Loucy (cell line): ENCODE measurements around the gene SPOCK1.

Source experiments
- H2AFZ ChIP-seq: fragments of 200-600 bp; sonication (generic); 2 replicates; pipeline ENCODE4 v1.6.0; 2016; ENCODE audit warnings: antibody characterized with exemption, mild to moderate bottlenecking, low read length, moderate library complexity
- H3F3A ChIP-seq: fragments of 200-600 bp; 2 replicates; pipeline ENCODE4 v1.6.0; 2016; ENCODE audit warnings: antibody characterized with exemption, low read depth, mild to moderate bottlenecking
- H3K27me3 ChIP-seq: fragments of 200-600 bp; sonication (generic); 2 replicates; pipeline ENCODE4 v1.6.1; 2014; ENCODE audit warnings: low read length, mild to moderate bottlenecking; ENCODE audit not compliant: insufficient read depth, poor library complexity, severe bottlenecking
- H3K36me3 ChIP-seq: fragments of 200-600 bp; sonication (generic); 2 replicates; pipeline ENCODE4 v1.6.1; 2016; ENCODE audit warnings: low read length; ENCODE audit not compliant: insufficient read depth
- H3K4me1 ChIP-seq: fragments of 200-600 bp; sonication (generic); 2 replicates; pipeline ENCODE4 v1.5.1; 2014; ENCODE audit warnings: low read length, mild to moderate bottlenecking; ENCODE audit not compliant: insufficient read depth, poor library complexity, severe bottlenecking
- H3K4me2 ChIP-seq: fragments of 200-600 bp; sonication (generic); 2 replicates; pipeline ENCODE4 v1.6.0; 2014; ENCODE audit warnings: antibody characterized with exemption, low read length, low read depth, mild to moderate bottlenecking; ENCODE audit not compliant: poor library complexity, severe bottlenecking
- H3K4me3 ChIP-seq: fragments of 200-600 bp; sonication (generic); 2 replicates; pipeline ENCODE4 v1.5.1; 2014; ENCODE audit warnings: low read length, mild to moderate bottlenecking, mixed read lengths; ENCODE audit not compliant: poor library complexity, severe bottlenecking
- H3K79me2 ChIP-seq: fragments of 200-600 bp; sonication (generic); 2 replicates; pipeline ENCODE4 v1.6.1; 2014; ENCODE audit warnings: low read length; ENCODE audit not compliant: insufficient read depth
- H3K9ac ChIP-seq: fragments of 200-600 bp; sonication (generic); 2 replicates; pipeline ENCODE4 v1.6.0; 2014; ENCODE audit warnings: mild to moderate bottlenecking, low read depth, low read length, moderate library complexity; ENCODE audit not compliant: poor library complexity, severe bottlenecking
- H3K9me2 ChIP-seq: fragments of 200-600 bp; sonication (generic); replicated peaks from 2 replicates; pipeline ENCODE4 v1.6.1; 2016; ENCODE audit warnings: low read depth, low read length, mixed read lengths
- H3K9me3 ChIP-seq: fragments of 200-600 bp; sonication (generic); 2 replicates; pipeline ENCODE4 v1.6.1; 2014; ENCODE audit warnings: mild to moderate bottlenecking, antibody characterized with exemption, low read length, low read depth; ENCODE audit not compliant: insufficient read depth
- H4K20me1 ChIP-seq: fragments of 200-600 bp; sonication (generic); 2 replicates; pipeline ENCODE4 v1.6.0; 2014; ENCODE audit warnings: antibody characterized with exemption, low read length, mild to moderate bottlenecking; ENCODE audit not compliant: insufficient read depth, poor library complexity, severe bottlenecking
- EZH2phosphoT487 ChIP-seq: fragments of 200-600 bp; IDR thresholded peaks from 2 replicates; pipeline ENCODE4 v1.6.1; 2018; ENCODE audit warnings: antibody characterized with exemption, mild to moderate bottlenecking, moderate library complexity, borderline replicate concordance
- TF ChIP-seq, protein P1 (sequence below): fragments of 200-600 bp; sonication (generic); conservative IDR thresholded peaks from 2 replicates; pipeline ENCODE4 v1.5.1; 2014; ENCODE audit warnings: mild to moderate bottlenecking, antibody characterized with exemption, low read length

The SPOCK1 gene

DNA sequence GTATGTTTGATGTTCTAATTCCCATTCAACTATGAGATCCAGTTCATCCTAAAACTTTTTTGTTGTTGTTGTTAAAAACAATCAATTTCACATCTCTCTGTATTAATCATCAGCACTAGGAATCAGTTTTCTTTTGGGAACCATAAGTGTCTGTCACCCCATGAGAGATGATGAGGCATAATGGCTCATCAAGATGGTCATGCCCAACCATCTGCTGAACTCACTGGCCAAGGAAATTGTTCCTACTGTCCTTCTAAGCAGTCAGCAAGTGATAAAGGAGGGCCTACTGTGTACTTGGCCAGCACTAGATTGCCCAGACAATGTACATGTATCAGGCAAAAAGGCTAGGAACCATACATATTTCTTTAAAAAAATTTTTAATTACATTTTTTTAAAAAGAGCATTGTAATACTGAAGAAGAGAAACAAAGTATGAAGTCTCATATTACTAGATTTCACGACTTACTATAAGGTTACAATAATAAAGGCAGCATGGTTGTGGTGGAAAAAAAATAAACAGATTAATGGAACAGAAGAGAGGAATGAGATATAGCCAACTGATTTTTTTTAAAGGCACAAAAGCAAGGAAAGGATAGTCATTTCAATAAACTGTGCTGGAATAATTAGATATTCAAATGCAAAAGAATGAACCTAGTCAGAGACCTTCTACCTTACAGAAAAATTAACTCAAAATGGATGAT, 458.3 kb downstream of the SPOCK1 start:
- H3K9me3 ChIP-seq = no peaks in the 10 kb centered on the region
- H3K4me2 ChIP-seq = no peak overlapping the region
- TF ChIP-seq, protein P1, sequence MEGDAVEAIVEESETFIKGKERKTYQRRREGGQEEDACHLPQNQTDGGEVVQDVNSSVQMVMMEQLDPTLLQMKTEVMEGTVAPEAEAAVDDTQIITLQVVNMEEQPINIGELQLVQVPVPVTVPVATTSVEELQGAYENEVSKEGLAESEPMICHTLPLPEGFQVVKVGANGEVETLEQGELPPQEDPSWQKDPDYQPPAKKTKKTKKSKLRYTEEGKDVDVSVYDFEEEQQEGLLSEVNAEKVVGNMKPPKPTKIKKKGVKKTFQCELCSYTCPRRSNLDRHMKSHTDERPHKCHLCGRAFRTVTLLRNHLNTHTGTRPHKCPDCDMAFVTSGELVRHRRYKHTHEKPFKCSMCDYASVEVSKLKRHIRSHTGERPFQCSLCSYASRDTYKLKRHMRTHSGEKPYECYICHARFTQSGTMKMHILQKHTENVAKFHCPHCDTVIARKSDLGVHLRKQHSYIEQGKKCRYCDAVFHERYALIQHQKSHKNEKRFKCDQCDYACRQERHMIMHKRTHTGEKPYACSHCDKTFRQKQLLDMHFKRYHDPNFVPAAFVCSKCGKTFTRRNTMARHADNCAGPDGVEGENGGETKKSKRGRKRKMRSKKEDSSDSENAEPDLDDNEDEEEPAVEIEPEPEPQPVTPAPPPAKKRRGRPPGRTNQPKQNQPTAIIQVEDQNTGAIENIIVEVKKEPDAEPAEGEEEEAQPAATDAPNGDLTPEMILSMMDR = no peak
- no peak for TF ChIP-seq EZH2phosphoT487
- H3K4me1 ChIP-seq = no peaks in the 10 kb centered on the region
- no peaks in the 10 kb centered on the region for H3K9me2 ChIP-seq
- H4K20me1 ChIP-seq = no peaks in the 10 kb centered on the region
- no peaks in the 10 kb centered on the region for H3K79me2 ChIP-seq
- no peak overlapping the region for H3K9ac ChIP-seq
- no peaks in the 10 kb centered on the region for H3K27me3 ChIP-seq
- no peak overlapping the region for H3K4me3 ChIP-seq
- no peaks in the 10 kb centered on the region for H3F3A ChIP-seq
- H2AFZ ChIP-seq = no peak overlapping the region
- no peaks in the 10 kb centered on the region for H3K36me3 ChIP-seq

- Histone ChIP-seq H2AFZ (no peak overlapping the region), H4K20me1 (no peaks in the 10 kb centered on the region), H3K9me2 (no peaks in the 10 kb centered on the region), H3K4me2 (no peak overlapping the region), H3F3A (no peaks in the 10 kb centered on the region), H3K4me3 (no peak overlapping the region), H3K9me3 (no peaks in the 10 kb centered on the region), H3K4me1 (no peaks in the 10 kb centered on the region), H3K27me3 (no peaks in the 10 kb centered on the region), H3K9ac (no peak overlapping the region), H3K36me3 (no peaks in the 10 kb centered on the region), H3K79me2 (no peaks in the 10 kb centered on the region)
- TF ChIP-seq EZH2phosphoT487 = no peak
- TF ChIP-seq, protein P1 = no peak
Measured at GRCh38 chr5:137040024-137040423, 459.1 kb downstream of the SPOCK1 start.

- Histone ChIP-seq H3K27me3 (no peaks in the 10 kb centered on the region), H3K4me1 (no peaks in the 10 kb centered on the region), H4K20me1 (no peaks in the 10 kb centered on the region), H3K9me3 (no peaks in the 10 kb centered on the region), H3K9ac (no peak overlapping the region), H3K4me3 (no peak overlapping the region), H3K9me2 (no peaks in the 10 kb centered on the region), H3F3A (no peaks in the 10 kb centered on the region), H3K36me3 (no peaks in the 10 kb centered on the region), H2AFZ (no peak overlapping the region), H3K79me2 (no peaks in the 10 kb centered on the region), H3K4me2 (no peak overlapping the region)
- no peak for TF ChIP-seq EZH2phosphoT487
- TF ChIP-seq, protein P1 = no peak; the same call in 1 of the 2 replicates
Measured at GRCh38 chr5:137037848-137038247, 461.3 kb downstream of the SPOCK1 start.
